Measurements from ENCODE around the gene CELF2.

DNA sequence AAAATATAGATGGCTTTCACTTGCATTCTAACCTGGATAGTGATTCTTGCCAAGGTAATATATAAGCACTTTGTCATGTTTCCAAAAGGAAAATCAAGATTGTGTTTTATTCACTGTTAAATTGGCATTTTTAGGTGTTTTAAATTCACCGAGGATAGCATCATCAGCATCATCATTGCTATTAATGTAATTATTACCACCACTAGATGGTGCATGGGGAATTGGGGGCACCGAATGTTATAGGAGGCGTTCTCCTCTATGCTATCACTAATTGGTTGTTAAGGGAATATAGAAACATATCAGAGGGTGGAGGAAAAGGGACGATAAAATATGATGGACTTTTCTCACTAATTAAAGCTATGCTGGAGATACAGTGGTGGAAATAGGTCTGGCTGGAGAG is 95.5 kb downstream of the CELF2 start:
- TF ChIP-seq, protein P1, sequence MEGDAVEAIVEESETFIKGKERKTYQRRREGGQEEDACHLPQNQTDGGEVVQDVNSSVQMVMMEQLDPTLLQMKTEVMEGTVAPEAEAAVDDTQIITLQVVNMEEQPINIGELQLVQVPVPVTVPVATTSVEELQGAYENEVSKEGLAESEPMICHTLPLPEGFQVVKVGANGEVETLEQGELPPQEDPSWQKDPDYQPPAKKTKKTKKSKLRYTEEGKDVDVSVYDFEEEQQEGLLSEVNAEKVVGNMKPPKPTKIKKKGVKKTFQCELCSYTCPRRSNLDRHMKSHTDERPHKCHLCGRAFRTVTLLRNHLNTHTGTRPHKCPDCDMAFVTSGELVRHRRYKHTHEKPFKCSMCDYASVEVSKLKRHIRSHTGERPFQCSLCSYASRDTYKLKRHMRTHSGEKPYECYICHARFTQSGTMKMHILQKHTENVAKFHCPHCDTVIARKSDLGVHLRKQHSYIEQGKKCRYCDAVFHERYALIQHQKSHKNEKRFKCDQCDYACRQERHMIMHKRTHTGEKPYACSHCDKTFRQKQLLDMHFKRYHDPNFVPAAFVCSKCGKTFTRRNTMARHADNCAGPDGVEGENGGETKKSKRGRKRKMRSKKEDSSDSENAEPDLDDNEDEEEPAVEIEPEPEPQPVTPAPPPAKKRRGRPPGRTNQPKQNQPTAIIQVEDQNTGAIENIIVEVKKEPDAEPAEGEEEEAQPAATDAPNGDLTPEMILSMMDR (conservative IDR thresholded peaks at IDR 0.05), result peak; percentile 51
- TF ChIP-seq ZFX (IDR thresholded peaks at IDR 0.05), result no peak
